OCI-LY7 (cell line): ENCODE data around the gene PHACTR3. TPM values are rescaled to one million over a fixed set of nuclear protein-coding genes. Genes with fewer than 3 reads are reported as not detected.

Source experiments
- BruUV-seq: library from RNA; stranded (reverse); fragments of 400-500 nt; replicated peaks from 2 replicates; lab custom pipeline; 2021; lab: Mats Ljungman, UMichigan
- CTCF ChIA-PET: fragments of 300-600 bp; sonication (Branson Sonifier 250); formaldehyde crosslinking; loops from one replicate; lab custom pipeline; 2022; ENCODE audit warnings: antibody characterized with exemption; ENCODE audit not compliant: unreplicated experiment; lab: Charles Lee
- POLR2A ChIA-PET: fragments of 300-600 bp; sonication (Branson Sonifier 250); formaldehyde crosslinking; loops from one replicate; lab custom pipeline; 2022; ENCODE audit warnings: antibody characterized with exemption; lab: Charles Lee
- DNase-seq: peaks from one replicate; pipeline ENCODE4 v3.0.0-alpha.2; 2015; ENCODE audit warnings: low spot score
- H2AFZ ChIP-seq: fragments of 200-600 bp; sonication (generic), shearing (Covaris generic); 2 replicates; pipeline ENCODE4 v1.6.1; 2014; ENCODE audit warnings: mild to moderate bottlenecking, antibody characterized with exemption, low read length, moderate library complexity
- H3K27ac ChIP-seq: fragments of 200-600 bp; sonication (generic); 2 replicates; pipeline ENCODE4 v1.5.1; 2014; ENCODE audit warnings: mixed run types, low read depth, mild to moderate bottlenecking, moderate library complexity, low read length, inconsistent platforms; ENCODE audit not compliant: poor library complexity, severe bottlenecking
- H3K36me3 ChIP-seq: fragments of 200-600 bp; sonication (generic); 2 replicates; pipeline ENCODE4 v1.6.1; 2014; ENCODE audit warnings: mild to moderate bottlenecking, antibody characterized with exemption, low read length, moderate library complexity, mixed read lengths; ENCODE audit not compliant: insufficient read depth
- H3K4me1 ChIP-seq: fragments of 200-600 bp; sonication (generic); 2 replicates; pipeline ENCODE4 v1.5.1; 2014; ENCODE audit warnings: mild to moderate bottlenecking, low read length; ENCODE audit not compliant: insufficient read depth, poor library complexity, severe bottlenecking
- H3K4me2 ChIP-seq: fragments of 200-600 bp; sonication (generic); 2 replicates; pipeline ENCODE4 v1.6.1; 2014; ENCODE audit warnings: mild to moderate bottlenecking, low read length
- H3K4me3 ChIP-seq: fragments of 200-600 bp; sonication (generic); 2 replicates; pipeline ENCODE4 v1.5.1; 2014; ENCODE audit warnings: mild to moderate bottlenecking, low read depth, low read length; ENCODE audit not compliant: poor library complexity, severe bottlenecking
- H3K79me2 ChIP-seq: fragments of 200-600 bp; sonication (generic); 2 replicates; pipeline ENCODE4 v1.6.1; 2016; ENCODE audit warnings: low read depth, mild to moderate bottlenecking, low read length, moderate library complexity, mixed read lengths; ENCODE audit not compliant: insufficient read depth
- H3K9me2 ChIP-seq: fragments of 200-600 bp; sonication (generic); 2 replicates; pipeline ENCODE4 v1.6.1; 2016; ENCODE audit warnings: mild to moderate bottlenecking, low read length, mixed read lengths; ENCODE audit not compliant: insufficient read depth
- H3K9me3 ChIP-seq: fragments of 200-600 bp; sonication (generic); 2 replicates; pipeline ENCODE4 v1.6.1; 2014; ENCODE audit warnings: mild to moderate bottlenecking, mixed run types, low read length, mixed read lengths
- H4K20me1 ChIP-seq: fragments of 200-600 bp; sonication (generic); 2 replicates; pipeline ENCODE4 v1.6.1; 2014; ENCODE audit warnings: mild to moderate bottlenecking, antibody characterized with exemption, low read length, moderate library complexity, mixed read lengths; ENCODE audit not compliant: insufficient read depth
- CTCF ChIP-seq: fragments of 200-600 bp; sonication (generic); conservative IDR thresholded peaks from 2 replicates; pipeline ENCODE4 v1.5.1; 2014; ENCODE audit warnings: mild to moderate bottlenecking, antibody characterized with exemption, low read length, moderate library complexity, mixed read lengths
- EZH2phosphoT487 ChIP-seq: fragments of 200-600 bp; sonication (generic); IDR thresholded peaks from 2 replicates; pipeline ENCODE4 v1.6.1; 2018; ENCODE audit warnings: low read depth, borderline replicate concordance, mild to moderate bottlenecking, mixed run types, antibody characterized with exemption, low read length, moderate library complexity, mixed read lengths
- intact Hi-C: fragments of 100-400 bp; cut with micrococcal nuclease; formaldehyde crosslinking; loops from one replicate; pipeline ENCODE4 v1.10.0; 2022; ENCODE audit not compliant: unreplicated experiment
- total RNA-seq, 2 experiments: library from RNA; depleted of rRNA in 1 of 2; stranded (reverse); fragments of >200 nt in 1 of 2; shearing (Covaris generic) in 1 of 2; gene quantifications; 2 replicates each; pipeline ENCODE4 v1.2.3, GENCODE V29; 2014 to 2022

The PHACTR3 gene
- total RNA-seq, 2 experiments from 2014 or later, result 0.32 TPM; not detected in 1

DNA sequence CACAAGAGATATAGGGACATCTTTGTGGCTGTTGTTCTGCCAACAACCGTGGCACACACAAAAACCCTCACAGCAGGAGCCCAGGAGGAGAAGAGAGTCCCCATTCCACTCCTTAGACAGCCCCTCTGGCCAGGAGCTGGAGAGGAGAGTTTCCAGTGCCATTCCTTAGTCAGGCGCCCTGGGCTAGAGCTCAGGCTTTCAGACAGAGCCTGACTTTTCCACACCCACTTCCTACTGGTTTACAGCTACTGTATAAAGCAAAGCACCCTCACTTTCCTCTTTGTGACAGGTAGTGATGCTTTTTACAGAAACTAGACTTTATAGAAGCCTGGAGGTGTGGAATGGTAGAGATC lies 183.2 kb downstream of the PHACTR3 start:
- Histone ChIP-seq H4K20me1 (no peaks in the 10 kb centered on the region), H2AFZ (no peak overlapping the region), H3K4me1 (no peaks in the 10 kb centered on the region), H3K4me2 (no peak overlapping the region), H3K9me3 (0 out of 2 replicates have a peak, but pooled peaks cover 7% of the 10 kb centered on the region), H3K9me2 (no peaks in the 10 kb centered on the region), H3K79me2 (no peaks in the 10 kb centered on the region), H3K27ac (no peak overlapping the region), H3K4me3 (no peak overlapping the region), H3K36me3 (no peaks in the 10 kb centered on the region)
- intact Hi-C loops, result no loop called here
- no peak for DNase-seq
- TF ChIP-seq EZH2phosphoT487 (no peak), CTCF (no peak)
- ChIA-PET CTCF (no interaction called here), POLR2A (no interaction called here)
- no TSS peak for BruUV-seq

DNA sequence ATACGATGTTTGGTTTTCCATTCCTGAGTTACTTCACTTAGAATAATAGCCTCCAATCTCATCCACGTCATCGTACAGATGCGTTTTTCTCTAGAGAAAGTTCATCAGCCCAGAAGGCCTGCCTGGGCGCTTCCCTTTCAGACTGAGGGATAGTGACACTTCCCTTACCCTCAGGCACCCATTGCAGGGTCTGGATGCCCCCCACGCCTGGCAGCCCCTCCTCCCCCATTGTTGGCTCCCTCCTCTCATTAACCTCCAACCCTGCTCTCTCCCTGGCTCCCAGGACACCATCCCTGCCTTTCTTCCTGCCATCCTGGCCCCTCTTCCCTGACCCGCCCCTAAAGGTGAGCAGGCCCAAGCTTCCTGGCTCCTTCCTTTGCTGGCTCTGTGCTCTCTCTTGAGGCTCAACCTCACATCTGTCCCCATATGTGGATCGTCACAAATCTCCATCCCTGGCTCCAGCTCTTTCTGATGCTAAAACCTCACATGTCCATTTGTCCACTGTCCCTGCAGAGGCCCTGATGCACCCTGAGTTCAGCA lies 183.9 kb downstream of the PHACTR3 start:
- H3K4me3 ChIP-seq, result no peak overlapping the region
- H3K9me2 ChIP-seq, result no peaks in the 10 kb centered on the region
- H3K79me2 ChIP-seq, result no peaks in the 10 kb centered on the region
- no TSS peak for BruUV-seq
- no peaks in the 10 kb centered on the region for H4K20me1 ChIP-seq
- TF ChIP-seq EZH2phosphoT487 (no peak), CTCF (no peak)
- H2AFZ ChIP-seq, result no peak overlapping the region
- intact Hi-C loops, result no loop called here
- ChIA-PET CTCF (no interaction called here), POLR2A (no interaction called here)
- H3K9me3 ChIP-seq, result 0 out of 2 replicates have a peak, but pooled peaks cover 7% of the 10 kb centered on the region
- no peaks in the 10 kb centered on the region for H3K36me3 ChIP-seq
- no peak overlapping the region for H3K27ac ChIP-seq
- DNase-seq, result no peak
- H3K4me1 ChIP-seq, result no peaks in the 10 kb centered on the region
- no peak overlapping the region for H3K4me2 ChIP-seq

GRCh38 chr20:59788811-59789397 lies 184.6 kb downstream of the PHACTR3 start:
- Histone ChIP-seq H3K9me2 (no peaks in the 10 kb centered on the region), H3K79me2 (no peaks in the 10 kb centered on the region), H3K9me3 (0 out of 2 replicates have a peak, but pooled peaks cover 7% of the 10 kb centered on the region), H3K4me2 (no peak overlapping the region), H3K4me1 (no peaks in the 10 kb centered on the region), H2AFZ (no peak overlapping the region), H4K20me1 (no peaks in the 10 kb centered on the region), H3K36me3 (no peaks in the 10 kb centered on the region), H3K4me3 (no peak overlapping the region), H3K27ac (no peak overlapping the region)
- intact Hi-C loops, result no loop called here
- no TSS peak for BruUV-seq
- CTCF ChIA-PET, result no interaction called here
- POLR2A ChIA-PET, result no interaction called here
- no peak for DNase-seq
- TF ChIP-seq CTCF (no peak), EZH2phosphoT487 (no peak)
